HG03095 (cell line): ENCODE data around the gene IL1RAPL1.

Experiments used
- ATAC-seq: cut with Tn5 transposase; IDR thresholded peaks from one replicate; pipeline ENCODE4 v1.9.1; 2021; ENCODE audit warnings: moderate library complexity; ENCODE audit not compliant: unreplicated experiment

IL1RAPL1 gene

DNA sequence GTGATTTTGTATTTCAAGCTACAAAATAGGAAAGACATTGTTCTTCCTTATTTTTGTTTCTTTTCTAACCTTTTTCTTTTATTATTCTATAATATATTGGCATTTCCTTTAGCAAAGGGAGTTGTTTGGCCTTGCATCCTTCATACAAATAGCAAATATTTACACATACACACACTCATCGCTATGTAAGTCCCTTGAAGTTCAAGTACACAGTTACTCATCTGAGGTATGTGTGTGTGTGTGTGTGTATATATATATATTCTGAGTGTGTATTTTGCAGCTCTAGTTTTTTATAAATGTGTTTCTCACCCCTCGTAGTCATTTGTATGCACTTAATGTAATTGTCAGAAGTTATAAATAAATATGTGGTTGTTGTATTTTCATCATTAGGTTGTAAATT, 903.4 kb downstream of the IL1RAPL1 start:
- ATAC-seq: no peak

DNA sequence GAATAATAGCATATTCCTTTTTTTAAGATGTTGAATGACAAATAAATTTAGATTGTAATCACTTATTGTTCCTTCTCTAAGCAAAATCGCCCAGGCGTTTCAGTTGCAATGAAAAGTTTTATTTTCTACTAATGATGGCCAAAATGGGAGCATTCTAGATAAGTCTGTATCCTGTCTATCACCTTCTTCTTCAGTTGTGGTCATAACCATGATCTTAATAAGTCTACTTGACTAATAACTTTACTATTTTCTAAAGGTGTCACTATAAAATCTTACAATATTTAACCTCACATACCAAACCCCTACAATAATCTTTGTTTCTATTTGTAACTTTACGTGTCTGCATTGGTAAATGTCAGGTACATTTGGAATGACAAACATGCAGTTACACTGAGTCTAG, 904.4 kb downstream of the IL1RAPL1 start:
- no peak for ATAC-seq

- ATAC-seq: no peak
These were observed 909.5 kb downstream of the IL1RAPL1 start for GRCh38 chrX:29496636-29497180.

DNA sequence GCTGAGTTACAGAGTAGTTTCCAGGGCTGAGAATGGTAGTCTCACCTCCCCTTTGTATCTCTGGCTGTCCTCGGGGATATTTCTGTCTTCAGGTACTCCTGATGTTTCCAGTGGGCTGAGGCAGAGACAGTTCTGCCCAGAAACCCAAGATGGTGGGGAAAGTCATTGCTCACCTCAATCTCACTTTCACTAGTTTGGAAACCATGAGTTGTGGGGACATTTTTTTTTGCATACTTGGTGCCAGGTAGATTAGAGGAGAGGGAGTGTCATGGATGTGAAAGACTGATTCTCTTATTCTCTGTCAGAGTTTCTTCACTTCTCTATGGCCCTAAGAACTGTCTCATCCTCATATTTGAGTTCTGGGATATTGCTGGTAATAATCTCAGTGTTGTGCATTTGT, 919.5 kb downstream of the IL1RAPL1 start:
- ATAC-seq: no peak

DNA sequence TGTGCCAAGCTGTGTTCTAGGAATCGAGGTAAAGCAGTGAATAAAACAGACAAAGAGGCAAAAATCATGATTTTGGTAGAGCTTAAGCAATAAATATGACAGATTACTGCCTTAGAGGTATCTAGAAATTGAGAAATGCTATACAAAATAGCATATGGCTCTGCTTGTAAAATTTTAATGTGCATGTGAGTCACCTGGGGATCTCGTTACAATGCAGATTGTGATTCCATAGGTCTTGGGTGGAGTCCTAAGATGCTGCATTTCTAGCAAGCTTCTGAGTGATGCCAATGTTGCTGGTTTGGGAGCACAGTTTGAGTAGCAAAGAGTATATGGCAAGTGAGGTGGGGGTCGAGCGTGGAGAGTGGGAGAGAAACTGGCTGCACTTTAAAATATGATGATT, 930.9 kb downstream of the IL1RAPL1 start:
- no peak for ATAC-seq

- ATAC-seq: peak; percentile 78
These were observed 941.0 kb downstream of the IL1RAPL1 start for GRCh38 chrX:29528281-29528680.

GRCh38 chrX:29530501-29530900, 943.3 kb downstream of the IL1RAPL1 start:
- ATAC-seq: no peak

- ATAC-seq: peak; percentile 80
These were observed 944.1 kb downstream of the IL1RAPL1 start for GRCh38 chrX:29531336-29531735.

DNA sequence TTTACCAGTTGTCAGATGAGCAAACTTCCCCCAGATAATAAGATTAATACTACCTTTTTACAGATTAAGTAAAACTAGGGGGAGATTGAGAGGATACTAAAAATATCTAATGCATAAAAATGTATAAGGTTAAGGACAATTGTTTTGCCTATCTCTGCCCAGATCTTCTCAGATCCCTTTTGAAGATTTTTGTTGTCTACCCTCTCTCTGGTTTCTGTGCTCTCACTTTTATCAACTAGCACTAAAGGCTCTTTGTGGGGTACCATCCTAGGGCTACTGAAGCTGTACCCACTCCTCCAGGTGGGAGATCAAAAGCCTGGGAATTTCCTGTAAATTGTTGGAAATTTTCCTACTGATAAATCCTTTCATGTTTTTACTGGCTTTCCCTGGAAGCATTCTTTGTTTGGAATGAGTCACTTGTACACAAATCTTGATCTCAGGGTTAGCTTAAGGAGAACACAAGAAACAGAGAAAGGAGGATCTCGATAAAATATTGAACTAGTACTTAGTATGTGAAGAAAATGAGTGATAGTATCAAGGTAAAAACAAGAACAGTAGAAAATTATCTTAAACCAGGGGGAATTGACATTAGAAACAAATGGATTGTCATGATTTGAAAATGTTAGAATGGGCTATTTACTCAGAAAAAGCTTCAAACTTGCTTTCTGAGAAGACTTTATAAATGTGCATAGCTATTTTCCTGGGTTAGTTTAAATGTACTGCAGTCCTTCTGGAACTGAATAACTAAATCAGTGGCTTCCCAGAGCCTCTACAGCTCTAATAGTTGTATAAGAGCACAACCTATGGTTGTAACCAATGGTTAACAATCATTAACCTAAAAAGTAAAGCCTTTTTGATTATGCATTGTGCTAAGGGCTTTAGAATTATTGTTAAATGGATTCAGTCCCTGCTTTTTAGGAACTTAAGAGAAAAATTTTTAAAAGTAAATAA, 948.2 kb downstream of the IL1RAPL1 start:
- ATAC-seq: no peak

DNA sequence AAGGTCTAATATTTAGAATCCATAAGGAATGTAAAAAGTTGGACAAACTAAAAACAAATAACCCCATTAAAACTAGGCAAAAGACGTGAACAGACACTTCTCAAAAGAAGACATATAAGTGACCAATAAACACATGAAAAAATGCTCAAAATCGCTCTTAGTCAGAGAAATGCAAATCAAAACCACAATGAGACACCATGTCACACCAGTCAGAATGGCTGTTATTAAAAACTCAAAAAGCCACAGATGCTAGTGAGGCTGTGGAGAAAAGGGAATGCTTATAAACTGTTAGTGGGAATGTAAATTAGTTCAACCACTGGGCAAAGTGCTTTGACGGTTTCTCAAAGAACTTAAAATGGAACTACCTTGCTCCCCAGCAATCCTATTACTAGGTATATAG, 953.8 kb downstream of the IL1RAPL1 start:
- ATAC-seq: no peak

DNA sequence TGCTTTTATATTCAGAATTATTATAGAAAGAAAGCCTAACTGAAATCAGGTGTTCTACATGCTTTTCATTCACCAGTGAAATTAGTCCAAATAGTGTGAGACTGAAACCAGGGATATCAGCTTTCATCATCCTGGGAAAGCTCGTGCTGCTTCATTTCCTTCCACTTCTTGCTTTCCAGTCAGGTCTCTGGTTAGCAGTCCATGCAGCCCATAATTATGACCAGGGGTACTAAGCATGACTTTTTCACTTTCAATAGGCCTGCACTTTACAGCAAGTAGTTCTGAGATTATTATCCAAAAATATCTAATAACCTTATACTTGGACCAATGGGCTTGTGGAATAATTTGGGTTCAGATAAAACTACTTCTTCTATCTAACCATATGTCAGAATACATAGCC, 954.9 kb downstream of the IL1RAPL1 start:
- ATAC-seq: peak; percentile 53

- no peak for ATAC-seq
These were observed 958.6 kb downstream of the IL1RAPL1 start for GRCh38 chrX:29545878-29546277.

DNA sequence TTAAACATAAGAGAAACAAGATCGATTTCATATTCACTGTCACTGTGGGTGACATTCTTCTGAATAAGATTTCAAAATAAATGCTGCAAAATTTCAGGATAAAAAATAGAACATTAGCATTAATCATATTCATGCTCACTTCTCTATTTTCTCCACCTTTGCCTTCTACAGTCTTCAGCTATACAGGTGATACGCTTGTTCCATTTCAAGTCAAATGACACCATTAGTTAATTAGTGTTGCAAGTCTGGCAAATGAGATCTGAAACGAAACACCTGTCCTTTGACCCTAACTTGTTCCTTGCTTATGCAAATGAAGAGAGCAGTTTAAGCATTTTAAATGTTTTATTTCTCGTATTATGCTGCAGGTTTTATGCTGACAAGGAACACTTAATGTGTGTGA, 960.6 kb downstream of the IL1RAPL1 start:
- ATAC-seq: no peak

DNA sequence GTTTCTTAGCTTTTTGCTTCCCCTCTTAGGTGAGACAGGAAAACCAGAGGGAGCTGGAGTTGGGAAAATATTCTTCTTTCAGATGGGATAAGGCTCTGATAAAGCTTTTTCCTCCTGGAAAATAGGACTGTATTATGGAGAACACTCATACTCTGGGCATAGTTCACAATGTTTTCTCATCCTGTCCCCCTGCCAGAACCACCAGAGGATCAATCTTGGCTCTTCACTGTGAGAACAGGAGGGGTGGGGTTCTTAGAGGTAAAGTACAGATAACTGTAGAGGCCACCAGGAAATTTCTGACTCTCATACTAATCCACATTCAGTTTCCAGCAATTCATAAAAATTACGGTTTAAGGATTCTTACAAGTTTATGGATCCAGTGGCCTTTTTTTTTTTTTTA, 966.3 kb downstream of the IL1RAPL1 start:
- no peak for ATAC-seq

GRCh38 chrX:29555465-29556091, 968.3 kb downstream of the IL1RAPL1 start:
- ATAC-seq: peak; percentile 97

GRCh38 chrX:29560065-29560464, 972.8 kb downstream of the IL1RAPL1 start:
- ATAC-seq: no peak

- no peak for ATAC-seq
These were observed 974.2 kb downstream of the IL1RAPL1 start for GRCh38 chrX:29561417-29561816.

GRCh38 chrX:29580560-29580959, 993.3 kb downstream of the IL1RAPL1 start:
- no peak for ATAC-seq

DNA sequence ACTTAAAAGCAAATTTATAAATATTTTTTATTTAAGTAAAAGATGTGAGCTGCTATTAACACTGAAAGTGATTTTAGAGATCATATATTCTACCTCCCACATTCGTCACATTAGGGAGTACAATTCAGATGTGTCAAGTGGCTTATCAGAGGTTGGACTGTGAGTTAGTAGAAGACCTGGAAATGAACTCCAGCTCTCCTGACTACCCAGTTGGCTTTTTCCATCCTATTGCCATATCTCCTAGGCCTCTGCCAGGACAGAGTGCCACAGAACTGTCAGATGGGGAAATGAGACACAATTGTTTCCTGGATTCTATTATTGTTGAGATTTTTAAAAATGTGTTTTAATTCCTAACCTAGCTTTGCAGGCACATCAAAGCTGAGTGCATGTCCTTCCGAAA, 994.0 kb downstream of the IL1RAPL1 start:
- ATAC-seq: no peak

DNA sequence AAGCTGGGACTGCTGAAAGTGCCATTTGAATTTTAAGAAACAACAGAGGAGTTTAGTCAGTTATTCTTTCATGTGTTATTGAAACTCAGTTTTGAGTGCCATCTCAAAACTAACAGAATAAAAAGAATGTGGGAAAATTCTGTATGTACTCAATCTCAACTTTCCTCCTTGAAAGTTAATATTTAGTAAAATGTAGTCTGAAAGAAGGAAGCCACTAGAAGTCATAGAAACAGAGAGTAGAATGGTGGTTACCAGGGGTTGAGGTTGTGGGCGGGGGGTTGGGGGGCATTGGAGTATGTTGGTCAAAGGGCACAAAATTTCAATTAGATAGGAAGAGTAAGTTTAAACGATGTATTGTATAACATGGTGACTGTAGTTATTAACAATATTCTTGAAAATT, 999.9 kb downstream of the IL1RAPL1 start:
- ATAC-seq: no peak

- no peak for ATAC-seq
These were observed 1003.7 kb downstream of the IL1RAPL1 start for GRCh38 chrX:29590921-29591320.

DNA sequence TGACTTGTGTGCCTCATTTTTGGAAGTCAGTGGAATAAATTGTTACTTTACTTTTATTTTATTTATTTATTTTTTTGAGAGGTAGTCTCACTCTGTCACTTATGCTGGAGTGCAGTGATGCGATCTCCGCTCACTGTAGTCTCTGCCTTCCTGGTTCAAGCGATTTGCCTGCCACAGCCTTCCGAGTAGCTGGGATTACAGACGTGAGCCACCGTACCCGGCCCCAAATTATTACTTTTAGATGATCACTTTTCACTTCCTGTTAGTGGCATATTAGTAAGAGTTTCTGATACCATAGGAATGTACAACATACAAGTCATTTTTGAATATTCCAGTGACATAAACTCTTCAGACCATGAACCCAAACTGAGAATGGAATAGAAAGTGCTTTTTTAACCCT, 1017.1 kb downstream of the IL1RAPL1 start:
- no peak for ATAC-seq
